SKM-1 treated with dmso at 0.1 percent for 144 hours (cell line): ENCODE data around the gene ZNF423.

ENCODE experiments used
- DNase-seq: peaks from one replicate; lab custom pipeline; 2025; ENCODE audit not compliant: unreplicated experiment; lab: John Stamatoyannopoulos, UW

The ZNF423 gene

DNA sequence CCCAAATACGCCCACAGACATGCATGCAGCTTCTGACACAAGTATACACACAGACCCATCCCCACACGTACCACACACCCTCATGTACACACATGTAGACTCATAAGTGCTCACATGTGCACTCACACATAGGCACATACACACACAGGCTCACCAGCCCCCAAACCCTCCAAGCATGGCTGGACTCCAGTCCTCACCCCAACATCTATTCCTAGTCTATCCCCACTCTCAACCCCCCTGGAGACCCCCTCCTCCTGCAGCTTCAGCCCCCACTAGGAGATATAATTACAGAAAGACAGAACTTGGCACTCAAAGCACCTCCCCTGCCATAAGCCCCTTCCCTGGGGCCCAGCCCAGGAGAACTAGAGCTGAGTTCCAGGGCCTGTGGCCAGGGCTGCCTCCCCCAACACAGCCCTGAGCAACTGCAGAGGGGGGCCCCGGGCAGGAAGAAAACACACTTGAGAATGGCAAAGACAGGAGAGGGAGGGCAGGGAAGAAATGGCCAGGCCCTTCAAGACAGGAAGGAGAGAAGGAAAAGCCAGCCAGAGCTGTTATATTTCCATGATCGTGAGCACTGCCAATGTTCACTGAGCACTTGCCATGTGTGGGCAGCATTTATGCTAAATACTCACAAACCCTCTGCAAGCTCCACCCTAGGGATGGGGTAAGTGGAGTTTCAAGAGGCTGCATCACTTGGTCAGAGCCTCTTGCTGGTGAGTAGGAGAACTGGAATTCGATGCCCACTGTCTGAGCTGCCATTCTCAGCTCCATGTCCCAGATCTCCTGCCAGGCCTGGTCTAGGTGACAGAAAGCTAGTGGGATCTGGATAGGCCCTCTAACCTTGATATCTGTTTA is 224.5 kb downstream of the ZNF423 start:
- DNase-seq = no peak

DNA sequence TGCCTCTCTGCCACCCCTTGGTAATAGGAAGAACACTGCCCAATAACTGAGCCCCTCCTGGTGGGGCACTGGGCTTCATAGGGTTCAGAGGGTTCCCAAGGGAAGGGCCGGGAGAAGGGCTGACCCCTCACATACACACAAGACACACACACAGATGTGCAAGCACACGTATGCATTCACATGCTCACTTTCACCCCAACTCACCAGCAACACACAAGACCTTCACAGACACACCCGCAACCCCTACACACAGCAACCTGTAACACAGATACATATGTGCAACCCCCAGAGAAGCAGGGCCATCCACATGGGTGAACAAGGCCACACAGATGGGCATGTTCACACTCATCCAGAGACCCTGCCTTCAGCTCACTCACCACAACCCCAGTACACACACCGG is 225.1 kb downstream of the ZNF423 start:
- DNase-seq = no peak

DNA sequence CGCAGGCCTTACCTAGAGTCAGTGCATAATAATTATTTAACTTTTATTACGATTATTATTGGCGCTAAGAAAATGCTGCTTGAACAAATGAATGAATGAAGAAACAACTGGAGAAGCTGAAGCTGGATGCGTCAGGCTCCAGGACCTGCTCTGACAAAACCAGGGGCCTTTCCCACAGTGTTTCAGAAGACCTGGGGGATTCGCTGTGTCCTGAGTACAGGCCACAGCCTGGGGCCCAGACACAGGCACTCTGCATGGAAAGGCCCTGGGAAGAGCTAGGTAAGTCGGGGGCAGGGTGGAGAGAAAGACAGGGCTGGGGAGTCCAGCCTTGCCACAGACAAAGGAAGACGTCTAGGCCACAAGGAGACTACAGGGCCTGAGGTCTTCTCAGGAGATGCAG is 226.1 kb downstream of the ZNF423 start:
- no peak for DNase-seq

DNA sequence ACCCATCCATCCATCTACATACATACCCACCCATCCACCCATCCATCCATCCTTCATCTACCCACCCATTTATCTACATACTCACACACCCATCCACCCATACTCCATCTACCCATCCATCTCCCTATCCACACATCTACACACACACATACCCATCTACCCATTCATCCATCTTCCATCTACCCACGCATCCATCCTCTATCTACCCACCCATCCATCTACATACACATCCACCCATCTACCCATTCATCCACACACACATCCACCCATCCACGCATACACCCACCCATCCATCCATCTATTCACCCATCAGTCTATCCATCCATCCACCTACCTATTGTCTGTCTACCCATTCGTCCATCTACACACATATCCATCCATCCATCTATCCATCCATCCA is 227.8 kb downstream of the ZNF423 start:
- no peak for DNase-seq

DNA sequence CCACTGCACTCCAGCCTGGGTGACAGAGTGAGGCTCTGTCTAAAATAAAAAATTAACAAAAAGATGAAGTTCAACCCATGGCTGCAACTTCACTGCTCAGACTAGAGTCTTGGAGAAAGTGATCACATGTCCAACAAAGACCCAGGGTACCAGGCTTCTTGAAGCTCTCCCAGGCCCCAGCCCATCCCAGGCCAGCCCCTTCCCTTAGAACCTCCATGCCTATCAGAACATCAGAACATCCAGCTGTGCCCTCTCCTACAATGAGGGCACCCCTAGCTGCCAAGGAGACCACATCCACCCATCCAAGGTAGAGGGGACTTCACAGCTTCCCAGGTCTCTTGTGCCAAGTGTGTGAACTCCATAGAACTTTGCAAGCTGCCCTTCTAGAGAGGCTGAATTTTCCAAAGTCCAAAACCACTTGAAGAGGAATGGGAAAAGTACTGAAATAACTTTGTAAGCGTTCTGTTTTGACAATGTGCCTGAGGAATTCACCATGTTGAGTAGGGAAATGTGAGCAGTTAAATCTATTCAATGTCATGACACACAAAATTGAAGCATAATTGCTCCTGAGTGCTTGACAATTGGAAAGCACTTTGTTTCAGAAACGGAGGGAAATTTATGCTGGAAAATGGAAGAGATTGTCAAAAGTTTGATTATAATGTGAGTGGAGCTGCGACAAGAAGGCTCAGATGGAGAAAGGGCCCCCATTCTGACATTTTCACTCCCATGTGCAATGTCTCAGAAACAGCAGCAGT is 230.4 kb downstream of the ZNF423 start:
- DNase-seq = no peak

DNA sequence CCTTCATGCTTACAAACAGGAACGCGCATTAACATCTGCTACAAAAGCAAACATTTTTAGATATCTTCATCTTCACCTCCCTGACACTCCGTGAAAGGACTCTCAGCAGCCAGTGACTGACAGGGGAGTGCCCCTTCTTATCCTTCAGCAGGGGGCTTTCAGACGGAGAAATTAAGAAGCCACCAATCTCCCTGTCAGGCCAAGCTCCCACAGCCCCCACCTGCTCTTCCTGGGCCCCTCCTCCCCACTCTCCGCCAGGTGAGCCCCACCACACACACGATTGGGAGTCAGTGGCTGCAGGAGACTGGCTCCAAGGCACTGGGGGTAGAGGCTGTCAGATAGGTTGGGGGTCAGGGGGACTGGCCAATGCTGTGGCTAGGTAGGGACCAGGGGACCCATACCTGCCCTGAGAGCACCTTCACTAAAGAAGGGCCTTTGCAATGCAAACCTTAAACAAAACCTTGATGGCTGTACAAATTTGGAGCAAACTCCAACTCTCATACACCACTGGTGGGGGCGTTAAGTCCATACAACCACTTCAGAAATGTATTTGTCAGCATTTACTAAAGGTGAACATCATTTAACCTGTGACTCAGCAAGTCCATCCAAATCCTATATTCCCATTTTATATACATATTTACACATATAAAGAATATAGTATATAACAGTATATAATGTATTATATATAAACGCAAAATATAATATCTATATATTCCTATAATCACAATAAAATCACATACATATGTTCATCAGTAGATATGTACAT is 232.2 kb downstream of the ZNF423 start:
- no peak for DNase-seq

DNA sequence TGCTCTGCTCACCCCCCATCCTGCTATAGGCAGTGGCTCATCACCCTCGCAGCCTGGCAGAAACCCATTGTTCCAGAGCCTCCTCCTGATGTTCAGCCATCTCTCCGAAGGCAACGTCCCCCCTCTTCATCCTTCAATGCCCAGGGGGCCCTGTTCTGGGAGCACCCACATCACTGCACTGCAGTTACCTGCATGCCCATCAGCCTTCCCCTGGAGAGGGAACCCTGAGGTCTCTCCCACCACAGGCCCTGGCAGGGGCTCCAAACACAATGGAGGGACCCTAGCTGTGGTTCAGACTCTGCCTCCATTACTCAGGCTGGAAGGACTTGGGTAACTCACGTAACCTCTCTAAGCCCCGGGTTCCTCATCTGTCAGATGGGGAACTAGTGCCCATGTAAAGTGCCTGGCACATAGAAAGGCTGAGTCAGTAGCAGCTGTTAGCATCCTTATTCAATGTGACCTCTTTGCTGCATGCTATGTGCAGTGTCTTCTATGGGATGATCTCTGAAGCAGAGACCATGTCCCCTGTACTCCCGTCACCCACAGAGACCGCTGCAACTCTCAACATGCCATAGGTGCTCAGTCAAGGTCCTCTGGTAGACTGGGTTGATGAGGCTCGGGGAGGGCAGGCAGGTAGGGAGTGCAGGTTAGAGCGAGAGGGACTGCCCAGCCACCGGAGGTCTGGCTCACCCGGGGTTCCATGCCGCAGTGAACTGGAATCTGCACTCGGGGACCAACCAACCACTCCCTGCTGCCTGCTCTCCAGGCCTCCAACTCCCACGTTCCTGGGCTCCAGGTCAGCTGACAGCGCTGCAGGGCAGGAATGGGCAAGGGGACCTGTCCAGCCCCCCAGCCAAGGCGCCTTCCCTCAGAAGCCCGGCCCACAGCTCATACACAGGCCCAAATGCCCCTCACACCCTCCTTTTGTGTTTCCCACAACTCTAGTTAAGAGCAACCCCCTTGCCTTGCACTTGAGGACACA is 233.2 kb downstream of the ZNF423 start:
- no peak for DNase-seq

DNA sequence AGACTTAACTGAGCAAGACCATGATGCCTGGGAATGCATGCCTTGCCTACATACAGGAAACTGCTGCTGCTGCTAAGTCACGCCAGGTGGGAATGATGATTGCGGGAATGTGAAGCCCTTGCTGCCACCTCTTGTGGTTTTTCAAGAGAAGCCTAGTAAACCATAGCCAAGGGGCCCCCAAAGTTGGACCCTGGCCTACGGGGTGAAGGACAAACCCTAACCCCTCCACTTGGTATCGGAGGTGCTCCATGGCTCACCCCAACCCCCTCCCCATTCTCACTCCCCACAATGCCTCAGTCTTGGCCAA is 233.9 kb downstream of the ZNF423 start:
- no peak for DNase-seq

DNA sequence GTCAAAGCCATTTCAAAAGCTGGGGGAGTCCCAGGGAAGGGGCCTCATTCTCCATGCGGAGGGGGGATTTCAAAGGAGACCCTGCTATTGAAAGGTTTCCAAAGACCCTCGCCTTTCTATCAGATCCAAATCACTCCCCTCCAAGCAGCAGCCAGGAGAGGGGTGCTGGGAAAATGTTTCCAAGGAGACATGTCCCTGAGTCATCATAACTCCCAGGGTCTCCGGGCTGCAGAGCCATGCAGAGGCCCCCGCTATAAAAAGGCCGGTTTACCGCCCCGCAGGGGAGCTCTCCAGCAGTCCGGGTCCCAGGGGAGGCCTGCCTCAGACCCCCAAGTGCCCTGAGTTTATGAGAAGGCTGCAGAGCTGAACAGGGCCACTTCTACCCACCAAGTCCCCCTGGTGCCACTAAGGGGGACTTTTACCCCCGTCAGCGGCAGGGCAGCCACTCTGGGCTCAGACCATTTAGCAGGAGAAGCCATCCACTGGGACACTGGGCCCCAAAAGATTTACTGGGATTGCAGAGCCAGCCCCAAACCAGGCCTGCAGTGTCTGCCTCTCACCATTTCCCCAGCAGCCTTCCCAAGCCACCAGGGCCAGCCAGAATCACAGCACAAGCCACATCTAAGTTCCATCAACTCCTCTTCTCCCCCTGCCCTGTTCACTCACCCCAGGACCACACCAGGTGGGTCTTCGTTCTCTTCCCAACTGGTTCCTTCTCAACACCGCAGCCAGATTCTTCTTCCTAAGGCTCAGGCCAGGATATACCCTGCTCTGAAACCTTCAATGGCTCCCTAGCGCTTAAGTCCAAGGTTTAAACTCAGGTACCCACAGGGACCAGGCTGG is 234.4 kb downstream of the ZNF423 start:
- no peak for DNase-seq

DNA sequence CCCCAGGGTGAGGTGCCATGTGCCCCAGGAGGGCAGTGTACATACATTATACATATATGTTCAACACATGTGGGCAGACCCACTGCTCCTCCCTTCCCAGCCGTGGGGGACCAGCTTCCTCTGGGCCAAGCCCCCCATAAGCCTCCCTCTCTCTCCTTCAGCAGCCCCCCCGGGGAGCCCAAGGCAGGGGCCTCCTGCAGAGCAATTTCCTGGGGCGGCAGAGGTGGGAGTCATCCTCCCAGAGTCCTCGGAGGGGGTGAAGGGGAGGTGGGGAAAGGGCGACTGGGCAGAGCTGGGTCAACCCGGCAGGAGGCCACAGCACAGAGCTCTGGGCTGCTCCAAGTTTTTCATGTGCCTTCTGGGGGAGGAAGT is 235.1 kb downstream of the ZNF423 start:
- DNase-seq = no peak

DNA sequence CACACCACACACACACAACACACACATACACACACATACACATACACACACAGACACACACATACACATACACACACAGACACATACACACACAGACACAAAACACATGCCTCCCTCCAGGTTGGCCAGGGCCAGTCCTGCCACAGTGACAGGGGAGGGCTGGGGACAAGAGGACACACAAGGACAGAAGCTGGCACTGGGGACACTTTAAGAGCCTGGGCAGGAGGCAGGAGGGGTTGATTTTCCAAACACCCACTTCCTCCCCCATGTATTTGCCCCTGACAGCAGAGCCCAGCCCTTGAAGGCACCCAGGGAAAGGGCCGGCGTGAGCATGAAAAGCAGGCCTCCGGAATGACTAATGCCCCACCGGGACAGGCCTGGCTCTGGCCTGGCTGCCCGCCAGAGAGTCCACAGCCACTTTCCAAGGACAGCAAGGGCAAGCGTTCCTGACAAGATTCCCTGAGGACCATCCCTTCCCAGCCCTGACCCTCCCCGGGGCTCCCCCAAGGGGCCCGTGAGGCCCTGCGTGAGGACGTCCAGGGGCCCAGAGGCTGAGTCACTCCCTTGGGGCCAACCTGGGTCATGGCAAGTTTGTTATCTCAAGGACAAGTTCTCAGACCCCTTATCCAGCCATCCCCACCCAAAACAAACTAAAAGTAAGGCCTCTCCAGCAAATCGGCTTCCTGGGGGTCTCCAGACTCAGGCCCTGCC is 235.6 kb downstream of the ZNF423 start:
- DNase-seq = no peak

DNA sequence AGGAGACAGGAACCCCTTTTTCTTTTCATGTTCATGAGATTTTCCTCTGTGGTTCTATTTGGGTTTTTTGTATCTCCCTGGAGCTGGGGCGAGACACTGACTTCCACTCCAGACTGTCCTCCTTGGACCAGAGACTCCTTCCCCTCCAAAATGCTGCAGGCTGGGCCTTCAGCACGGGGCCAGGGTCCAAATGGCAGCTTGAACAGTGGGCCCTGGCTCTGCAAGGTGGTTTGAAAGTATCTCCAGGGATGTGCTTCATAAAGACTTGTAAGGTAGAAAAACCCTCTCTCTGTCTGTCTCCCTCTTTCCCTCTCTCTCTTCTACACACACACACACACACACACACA is 236.1 kb downstream of the ZNF423 start:
- no peak for DNase-seq

DNA sequence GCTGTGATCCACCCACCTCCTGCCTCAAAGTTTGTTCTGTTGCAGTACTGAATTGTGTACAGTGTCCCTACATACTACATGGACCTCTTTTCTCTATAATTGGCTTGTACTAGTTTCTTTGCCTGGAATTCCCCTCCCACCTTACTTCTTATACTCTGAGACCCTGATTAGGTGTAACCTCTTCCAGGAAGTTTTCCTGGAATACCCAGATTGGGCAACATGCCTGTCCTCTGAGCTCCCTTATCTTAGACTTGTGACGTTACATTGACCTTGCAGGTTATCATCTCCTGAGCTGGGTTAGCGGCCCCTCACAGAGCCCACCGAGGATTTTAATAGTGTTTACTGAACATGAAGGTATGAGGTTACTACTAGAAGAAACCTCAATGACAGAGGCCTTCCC is 237.0 kb downstream of the ZNF423 start:
- DNase-seq = no peak

DNA sequence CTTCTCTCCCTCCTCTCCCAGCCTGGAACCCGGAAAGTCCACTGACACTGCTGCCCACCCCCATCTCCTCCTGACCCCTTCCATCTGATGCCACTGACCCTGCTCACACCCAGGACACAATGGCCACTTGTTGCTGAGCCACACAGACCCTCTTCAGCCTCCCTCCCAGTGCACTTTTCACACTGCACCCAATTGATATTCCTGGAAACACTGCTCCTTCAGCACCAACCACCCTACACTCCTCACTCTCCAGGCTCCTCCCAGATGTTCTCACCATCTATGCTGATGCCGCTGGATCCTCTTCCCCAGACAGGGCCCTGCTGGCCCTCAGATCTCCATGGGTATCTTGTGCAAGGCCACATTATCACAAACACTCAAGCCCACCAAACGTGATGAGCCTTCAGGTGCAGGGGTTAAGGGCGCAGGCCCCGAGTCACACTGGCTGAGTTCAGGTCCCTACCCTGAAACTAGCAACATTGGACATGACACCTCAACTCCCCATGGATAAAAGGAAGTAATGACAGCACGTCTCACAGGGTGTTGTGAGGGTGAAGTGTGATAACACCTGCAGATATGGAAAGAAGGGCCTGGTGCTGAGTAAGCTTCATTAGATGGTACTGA is 238.1 kb downstream of the ZNF423 start:
- no peak for DNase-seq

DNA sequence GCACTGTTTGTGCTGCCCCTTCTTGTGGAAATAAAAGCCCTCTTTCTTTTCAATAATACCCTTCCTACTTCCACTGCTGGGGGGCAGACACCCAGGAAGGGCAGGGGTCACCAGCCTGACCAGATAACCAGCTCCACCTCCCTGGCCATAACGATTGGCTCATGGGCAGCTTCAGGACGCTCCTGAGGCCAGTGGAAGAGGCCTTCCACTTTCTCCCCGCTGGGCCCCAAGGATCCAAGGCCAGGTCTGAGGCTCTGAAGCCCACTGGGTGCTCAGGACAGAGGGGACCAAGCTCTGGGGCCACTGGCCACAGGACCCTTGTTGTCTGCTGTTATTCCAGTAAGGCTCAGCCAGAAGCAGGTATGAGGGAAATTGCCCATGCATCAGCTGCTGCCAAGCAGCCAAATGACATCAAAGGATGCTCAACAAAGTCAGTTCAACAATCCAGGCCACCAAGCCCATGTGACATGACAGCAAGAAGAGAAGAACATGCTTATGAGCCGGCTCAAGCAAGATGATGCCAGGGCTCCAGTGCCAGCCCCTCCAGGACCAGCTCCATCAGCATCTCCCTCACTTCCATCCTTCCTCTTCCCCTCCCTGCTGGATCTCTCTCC is 238.8 kb downstream of the ZNF423 start:
- no peak for DNase-seq

DNA sequence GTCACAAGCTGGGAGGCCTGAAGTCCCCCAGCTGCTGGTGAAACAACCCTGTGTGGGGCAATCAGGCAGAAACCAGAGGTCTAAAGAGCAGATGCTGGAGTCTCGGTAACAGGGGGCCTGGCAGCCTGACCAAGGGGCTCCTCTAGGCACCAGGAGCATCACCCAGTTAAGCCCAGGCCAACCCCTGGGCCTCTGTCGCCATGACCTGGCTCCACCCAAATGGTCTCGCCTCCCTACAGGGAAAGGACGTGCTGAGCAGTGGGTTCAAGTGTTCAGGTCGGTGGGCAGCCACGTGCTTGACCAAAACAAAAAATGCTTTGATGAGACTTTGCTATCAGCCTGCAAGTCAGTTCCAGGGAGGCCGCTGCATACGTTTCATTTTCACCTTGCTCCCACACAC is 240.3 kb downstream of the ZNF423 start:
- DNase-seq = no peak

DNA sequence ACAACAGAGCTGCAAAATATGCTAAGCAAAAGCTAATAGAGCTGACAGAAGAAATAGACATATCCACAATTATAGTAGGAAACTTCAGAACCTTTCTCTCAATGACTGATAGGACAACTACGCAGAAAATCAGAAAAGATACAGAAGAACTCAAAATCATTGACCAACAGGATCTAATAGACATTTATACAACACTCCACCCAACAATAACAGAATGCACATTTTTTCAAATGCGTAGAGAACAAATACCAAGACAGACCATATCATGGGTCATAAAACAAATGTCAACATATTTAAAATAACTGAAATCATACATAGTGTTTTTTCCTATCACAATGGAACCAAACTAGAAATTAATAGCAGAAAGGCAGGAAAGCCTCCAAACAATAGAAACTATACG is 244.9 kb downstream of the ZNF423 start:
- DNase-seq = no peak

DNA sequence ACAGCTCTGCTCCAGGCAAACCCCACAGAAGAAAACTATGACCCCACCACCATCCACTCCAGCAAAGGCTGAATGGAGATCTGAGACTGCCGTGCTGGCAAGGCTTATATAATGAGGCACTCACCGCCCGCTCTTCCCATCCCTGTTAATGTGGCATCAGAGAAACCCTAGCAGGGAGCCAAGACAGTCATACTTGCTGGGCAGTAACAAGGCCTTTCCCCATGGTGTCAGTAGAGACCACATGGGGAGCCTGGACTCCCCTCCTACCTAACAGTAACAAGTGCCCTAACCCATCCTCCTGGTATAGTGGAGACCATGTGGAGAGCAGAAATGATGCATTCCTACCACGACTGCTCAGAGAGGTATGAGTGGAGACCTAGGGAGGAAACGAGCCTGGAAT is 247.1 kb downstream of the ZNF423 start:
- DNase-seq = no peak

DNA sequence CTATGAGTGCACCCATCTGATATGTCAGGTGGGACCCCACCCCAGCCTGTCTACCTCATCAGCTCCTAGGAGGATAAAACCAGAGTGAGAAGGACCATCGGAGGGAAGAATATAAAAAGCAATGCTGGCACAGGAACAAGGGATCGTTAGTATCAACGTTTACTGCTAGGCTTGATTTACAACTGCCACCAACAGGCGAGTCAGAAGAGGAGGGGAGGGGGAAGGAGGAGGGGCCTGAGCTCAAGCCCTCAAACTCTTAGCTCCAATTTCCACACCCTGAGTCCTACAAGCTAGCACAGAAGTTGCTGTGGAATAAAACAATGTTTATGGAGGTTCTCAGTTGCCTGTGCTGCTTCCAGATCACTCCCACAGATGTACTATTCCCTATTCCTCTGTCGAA is 247.8 kb downstream of the ZNF423 start:
- DNase-seq = no peak
